Measurements from ENCODE around the gene NTMT1. TPM values are rescaled to one million over a fixed set of nuclear protein-coding genes. Genes with fewer than 3 reads are reported as not detected.

The NTMT1 gene
- total and polyA plus RNA-seq, 9 of the 15 experiments (the other 6 are each of a cell fraction or from before 2014, with no cell fraction given): 42.1 to 116 (median 74.7) TPM

DNA sequence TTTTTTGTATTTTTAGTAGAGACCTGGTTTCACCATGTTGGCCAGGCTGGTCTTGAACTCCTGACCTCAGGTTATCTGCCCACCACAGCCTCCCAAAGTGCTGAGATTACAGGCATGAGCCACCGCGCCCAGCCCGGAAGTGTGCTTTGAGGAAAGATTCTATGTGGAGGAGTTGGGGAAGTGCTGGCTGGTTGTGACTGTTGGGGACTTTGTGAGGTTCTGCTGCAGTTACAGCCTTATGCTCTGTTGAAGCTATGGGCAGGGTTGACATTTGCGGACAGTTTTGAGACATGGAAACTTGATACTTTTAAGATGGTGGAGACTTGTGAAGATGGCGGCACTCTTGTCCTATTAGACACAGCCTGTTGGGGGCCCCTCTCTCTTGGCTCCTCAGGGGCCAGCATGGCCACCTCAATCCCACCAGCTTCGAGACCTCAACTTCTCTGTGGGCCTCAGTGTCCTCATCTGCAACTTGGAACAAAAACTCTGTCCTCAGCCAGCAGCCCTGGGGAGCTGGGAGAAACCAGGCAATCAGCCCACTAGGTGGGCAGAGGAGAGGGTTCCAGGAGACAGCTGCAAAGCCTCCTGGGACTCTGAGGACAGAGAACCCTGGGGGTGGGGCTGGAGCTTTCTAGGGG, 29.9 kb upstream of the NTMT1 start (continued):
- TF ChIP-seq CCAR2 (IDR thresholded peaks at IDR 0.05; ENCODE audit: low read depth, low read length) (no peak), ZNF717 (CRISPR knock-in tag; IDR thresholded peaks at IDR 0.05) (no peak), EP300 (IDR thresholded peaks at IDR 0.05; ENCODE audit: low read length) (peak; percentile 70), SAFB2 (IDR thresholded peaks at IDR 0.05; ENCODE audit: borderline replicate concordance, low read depth, low read length, severe bottlenecking) (no peak), CHD2 (IDR thresholded peaks at IDR 0.05; ENCODE audit: low read depth, low read length) (no peak), ARID2 (IDR thresholded peaks at IDR 0.05) (no peak), ZNF644 (tag; IDR thresholded peaks at IDR 0.05; ENCODE audit: low read depth) (peak; percentile 96), SOX6 (IDR thresholded peaks at IDR 0.05) (peak; percentile 74), SIRT6 (IDR thresholded peaks at IDR 0.05; ENCODE audit: low read depth, low read length) (no peak), ZNF436 (CRISPR knock-in tag; IDR thresholded peaks at IDR 0.05) (no peak), ZNF316 (IDR thresholded peaks at IDR 0.05) (peak; percentile 29; the same call in 1 of the 2 replicates), ZNF696 (CRISPR knock-in tag; conservative IDR thresholded peaks at IDR 0.05) (no peak), SIX5 (IDR thresholded peaks at IDR 0.05; ENCODE audit: borderline replicate concordance in 1 of 2, insufficient read depth in 1 of 2, low read depth in 1 of 2, low read length in 2 of 2) (no peak), ELF2 (CRISPR knock-in tag; IDR thresholded peaks at IDR 0.05) (0 out of 2 replicates have a peak, but pooled peaks have one; percentile 34)
- TF ChIP-seq, protein P1, sequence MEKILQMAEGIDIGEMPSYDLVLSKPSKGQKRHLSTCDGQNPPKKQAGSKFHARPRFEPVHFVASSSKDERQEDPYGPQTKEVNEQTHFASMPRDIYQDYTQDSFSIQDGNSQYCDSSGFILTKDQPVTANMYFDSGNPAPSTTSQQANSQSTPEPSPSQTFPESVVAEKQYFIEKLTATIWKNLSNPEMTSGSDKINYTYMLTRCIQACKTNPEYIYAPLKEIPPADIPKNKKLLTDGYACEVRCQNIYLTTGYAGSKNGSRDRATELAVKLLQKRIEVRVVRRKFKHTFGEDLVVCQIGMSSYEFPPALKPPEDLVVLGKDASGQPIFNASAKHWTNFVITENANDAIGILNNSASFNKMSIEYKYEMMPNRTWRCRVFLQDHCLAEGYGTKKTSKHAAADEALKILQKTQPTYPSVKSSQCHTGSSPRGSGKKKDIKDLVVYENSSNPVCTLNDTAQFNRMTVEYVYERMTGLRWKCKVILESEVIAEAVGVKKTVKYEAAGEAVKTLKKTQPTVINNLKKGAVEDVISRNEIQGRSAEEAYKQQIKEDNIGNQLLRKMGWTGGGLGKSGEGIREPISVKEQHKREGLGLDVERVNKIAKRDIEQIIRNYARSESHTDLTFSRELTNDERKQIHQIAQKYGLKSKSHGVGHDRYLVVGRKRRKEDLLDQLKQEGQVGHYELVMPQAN (IDR thresholded peaks at IDR 0.05; ENCODE audit: borderline replicate concordance): no peak
- TF ChIP-seq, protein P2, sequence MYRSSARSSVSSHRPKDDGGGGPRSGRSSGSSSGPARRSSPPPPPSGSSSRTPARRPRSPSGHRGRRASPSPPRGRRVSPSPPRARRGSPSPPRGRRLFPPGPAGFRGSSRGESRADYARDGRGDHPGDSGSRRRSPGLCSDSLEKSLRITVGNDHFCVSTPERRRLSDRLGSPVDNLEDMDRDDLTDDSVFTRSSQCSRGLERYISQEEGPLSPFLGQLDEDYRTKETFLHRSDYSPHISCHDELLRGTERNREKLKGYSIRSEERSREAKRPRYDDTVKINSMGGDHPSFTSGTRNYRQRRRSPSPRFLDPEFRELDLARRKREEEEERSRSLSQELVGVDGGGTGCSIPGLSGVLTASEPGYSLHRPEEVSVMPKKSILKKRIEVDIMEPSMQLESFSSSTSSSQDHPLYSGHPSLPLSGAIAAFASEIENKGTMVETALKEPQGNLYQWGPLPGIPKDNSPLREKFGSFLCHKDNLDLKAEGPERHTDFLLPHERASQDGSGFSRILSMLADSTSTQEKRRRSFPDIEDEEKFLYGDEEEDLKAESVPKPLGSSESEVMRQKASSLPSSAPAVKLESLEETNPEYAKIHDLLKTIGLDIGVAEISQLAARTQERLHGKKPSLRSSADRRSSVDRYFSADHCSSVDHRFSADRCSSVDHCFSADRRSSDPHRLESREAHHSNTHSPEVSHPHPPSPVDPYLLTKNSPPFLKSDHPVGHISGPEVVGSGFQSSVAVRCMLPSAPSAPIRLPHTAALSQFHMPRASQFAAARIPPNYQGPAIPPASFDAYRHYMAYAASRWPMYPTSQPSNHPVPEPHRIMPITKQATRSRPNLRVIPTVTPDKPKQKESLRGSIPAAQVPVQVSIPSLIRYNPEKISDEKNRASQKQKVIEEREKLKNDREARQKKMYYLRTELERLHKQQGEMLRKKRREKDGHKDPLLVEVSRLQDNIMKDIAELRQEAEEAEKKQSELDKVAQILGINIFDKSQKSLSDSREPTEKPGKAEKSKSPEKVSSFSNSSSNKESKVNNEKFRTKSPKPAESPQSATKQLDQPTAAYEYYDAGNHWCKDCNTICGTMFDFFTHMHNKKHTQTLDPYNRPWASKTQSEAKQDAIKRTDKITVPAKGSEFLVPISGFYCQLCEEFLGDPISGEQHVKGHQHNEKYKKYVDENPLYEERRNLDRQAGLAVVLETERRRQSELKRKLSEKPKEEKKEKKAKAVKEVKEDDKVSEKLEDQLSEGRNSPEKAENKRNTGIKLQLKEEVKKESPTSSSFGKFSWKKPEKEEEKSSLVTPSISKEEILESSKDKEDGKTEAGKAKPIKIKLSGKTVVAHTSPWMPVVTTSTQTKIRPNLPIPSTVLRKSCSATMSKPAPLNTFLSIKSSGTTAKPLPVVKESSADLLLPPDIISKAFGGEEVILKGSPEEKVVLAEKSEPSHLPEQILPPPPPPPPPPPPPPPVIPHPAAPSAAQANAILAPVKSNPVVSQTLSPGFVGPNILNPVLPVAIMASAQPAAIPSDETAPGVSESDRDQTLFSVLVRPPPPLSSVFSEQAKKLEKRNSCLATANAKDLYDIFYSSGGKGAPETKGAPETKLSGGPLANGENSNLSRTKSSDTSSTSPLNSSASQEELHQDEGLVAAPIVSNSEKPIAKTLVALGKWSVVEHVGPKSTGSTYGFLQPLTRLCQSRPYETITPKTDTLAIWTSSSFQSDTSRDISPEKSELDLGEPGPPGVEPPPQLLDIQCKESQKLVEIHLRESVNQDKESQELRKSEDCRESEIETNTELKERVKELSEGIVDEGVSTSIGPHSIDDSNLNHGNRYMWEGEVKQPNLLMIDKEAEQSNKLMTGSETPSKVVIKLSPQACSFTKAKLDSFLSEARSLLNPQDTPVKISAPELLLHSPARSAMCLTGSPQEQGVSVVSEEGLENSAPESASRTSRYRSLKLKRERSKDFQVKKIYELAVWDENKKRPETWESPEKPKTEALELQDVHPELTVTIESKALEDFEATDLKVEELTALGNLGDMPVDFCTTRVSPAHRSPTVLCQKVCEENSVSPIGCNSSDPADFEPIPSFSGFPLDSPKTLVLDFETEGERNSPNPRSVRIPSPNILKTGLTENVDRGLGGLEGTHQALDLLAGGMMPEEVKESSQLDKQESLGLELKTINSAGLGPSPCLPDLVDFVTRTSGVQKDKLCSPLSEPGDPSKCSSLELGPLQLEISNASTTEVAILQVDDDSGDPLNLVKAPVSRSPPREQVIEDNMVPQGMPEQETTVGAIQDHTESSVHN (IDR thresholded peaks at IDR 0.05; ENCODE audit: borderline replicate concordance in 1 of 2, low read depth in 1 of 2): no peak
- TF ChIP-seq, protein P3, sequence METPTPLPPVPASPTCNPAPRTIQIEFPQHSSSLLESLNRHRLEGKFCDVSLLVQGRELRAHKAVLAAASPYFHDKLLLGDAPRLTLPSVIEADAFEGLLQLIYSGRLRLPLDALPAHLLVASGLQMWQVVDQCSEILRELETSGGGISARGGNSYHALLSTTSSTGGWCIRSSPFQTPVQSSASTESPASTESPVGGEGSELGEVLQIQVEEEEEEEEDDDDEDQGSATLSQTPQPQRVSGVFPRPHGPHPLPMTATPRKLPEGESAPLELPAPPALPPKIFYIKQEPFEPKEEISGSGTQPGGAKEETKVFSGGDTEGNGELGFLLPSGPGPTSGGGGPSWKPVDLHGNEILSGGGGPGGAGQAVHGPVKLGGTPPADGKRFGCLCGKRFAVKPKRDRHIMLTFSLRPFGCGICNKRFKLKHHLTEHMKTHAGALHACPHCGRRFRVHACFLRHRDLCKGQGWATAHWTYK (CRISPR knock-in tag; IDR thresholded peaks at IDR 0.05): peak; percentile 96

All from K562 (cell line).